Heart left ventricle (tissue), 16 donors: Measurements from ENCODE around the gene PDE11A. TPM values are rescaled to one million over a fixed set of nuclear protein-coding genes. Genes with fewer than 3 reads are reported as not detected.

Experiments used
- ATAC-seq, 4 donors: fragments of 200-7000 bp; cut with Tn5 transposase; one replicate each; pipeline ENCODE4 v1.9.1; 2020 to 2022; ENCODE audit warnings: moderate library complexity in 4 of 4, mild to moderate bottlenecking in 3 of 4, moderate number of reproducible peaks in 1 of 4
- DNase-seq, 5 donors: peaks; one replicate each; pipeline ENCODE4 v3.0.0-alpha.2; 2020
- H3K27ac ChIP-seq, 12 donors: fragments of 200-600 bp; sonication (generic) in 4 of 12; one replicate each; pipeline versions ENCODE4 v1.5.0 to v1.8.0; 2016 to 2022; ENCODE audit warnings: mild to moderate bottlenecking in 2 of 12
- H3K27me3 ChIP-seq, 9 donors: fragments of 200-600 bp; sonication (generic) in 2 of 9; one replicate each; pipeline versions ENCODE4 v1.5.1 to v1.8.0; 2016 to 2022; ENCODE audit warnings: mild to moderate bottlenecking in 3 of 9
- H3K36me3 ChIP-seq, 9 donors: fragments of 200-600 bp; sonication (generic) in 2 of 9; one replicate each; pipeline versions ENCODE4 v1.5.0 to v1.8.0; 2018 to 2022; ENCODE audit warnings: mild to moderate bottlenecking in 2 of 9
- H3K4me1 ChIP-seq, 12 donors: fragments of 200-600 bp; sonication (generic) in 4 of 12; one replicate each; pipeline versions ENCODE4 v1.5.0 to v1.8.0; 2016 to 2022; ENCODE audit warnings: mild to moderate bottlenecking in 3 of 12
- H3K4me3 ChIP-seq, 12 donors: fragments of 200-600 bp; sonication (generic) in 4 of 12; one replicate each; pipeline versions ENCODE4 v1.5.0 to v1.8.0; 2017 to 2022; ENCODE audit warnings: mild to moderate bottlenecking in 9 of 12, moderate library complexity in 4 of 12
- H3K9me3 ChIP-seq, 12 donors: fragments of 200-600 bp; sonication (generic) in 4 of 12; one replicate each; pipeline versions ENCODE4 v1.5.0 to v1.8.0; 2016 to 2022; ENCODE audit warnings: mild to moderate bottlenecking in 1 of 12
- CTCF ChIP-seq, 12 donors: fragments of 200-600 bp; sonication (generic) in 4 of 12; IDR thresholded peaks; one replicate each; pipeline versions ENCODE4 v1.5.0 to v1.8.0; 2018 to 2022; ENCODE audit warnings: antibody characterized with exemption in 12 of 12, mild to moderate bottlenecking in 5 of 12
- POLR2A ChIP-seq, 2 donors: fragments of 450-650 bp; IDR thresholded peaks; one replicate each; pipeline ENCODE4 v1.6.1; 2017; ENCODE audit warnings: antibody characterized with exemption in 2 of 2, mild to moderate bottlenecking in 2 of 2, moderate library complexity in 2 of 2
- WGBS, 4 donors: extraction: QIAGEN DNeasy Blood & Tissue Kit in 2 of 4; methylation state at CpG; one replicate each; pipeline versions ENCODE4 v1.1.5 to v1.1.7; 2013 to 2018; 5-methylcytosine and 5-hydroxymethylcytosine counted together
- intact Hi-C, 10 donors: fragments of 100-400 bp; cut with DNase I; formaldehyde crosslinking; loops; one replicate each; pipeline versions ENCODE4 v1.11.1 to v1.14.2; 2022
- polyA plus RNA-seq, 2 donors: library from polyadenylated mRNA; stranded (reverse); fragments of 200-250 nt; gene quantifications; one replicate each; pipeline ENCODE4 v1.2.3, GENCODE V29; 2013
- total RNA-seq, 9 donors: library from RNA; depleted of rRNA in 2 of 9; stranded (reverse); fragments of >200 nt in 2 of 9; fragmentation: NEBNext Ultra II Directional in 3 of 9; extraction: Animal tissue kit (Norgen Biotek cat#: 25700) in 3 of 9; gene quantifications; one replicate each; pipeline versions ENCODE4 v1.1.0 to v1.2.4, GENCODE V29; 2016 to 2023
- donor health status: ischemic (EF 13 %, LVEDD 7.1; RV severe dilation, severe dysfunction).
- donor health status: healthy with polysubstance abuse.
- donor health status: DM: no; HTN: yes; CAD: no.
- donor health status: DM: no; HTN: no; CAD: no.
- donor health status: ischemic (EF 25% LVEDD 6.9; RV normal size, moderate dysfunction).
- donor health status: ischemic (EF 25% LVEDD 5.7; RV mildly dilated, moderate dysfunction).
- donor health status: healthy.
- donor health status: DM: yes; HTN: yes; CAD: no.
- donor health status: ischemic (EF 35%, LVEDD 5.7; RV mildly dilated, moderate dysfunction).
- donor health status: nonischemic (EF 11% LVEDD 7.7; RV severe dilation, severe dysfunction).
- donor health status: DM: yes; HTN: yes; CAD: no.
- donor health status: PGD.
- donor health status: ischemic (EF 29% LVEDD 5.4; RV normal size, mild dysfunction).
- donor health status: nonischemic (EF 23%, LVEDD 6.1; RV moderate dilation, normal function).

PDE11A gene
- total and polyA plus RNA-seq, 11 donors = 0.24 to 2.9 (median 0.88) TPM

- H3K36me3 ChIP-seq = no peaks in the 10 kb centered on the region
- intact Hi-C loops = loop anchor here in 9 of 10 donors (2.0 to 10.0 kb wide), 6 partner anchors 426 to 601 kb away; no protein-coding TSS in a partner anchor
- peak overlapping the region in 1 of 12 donors; percentile 24 for H3K4me3 ChIP-seq
- ATAC-seq = peak; percentile 49 to 89 (median 86)
- 23 to 35% (median 26%) methylated on average over 14 of the region's 14 CpGs for WGBS, 4 donors
- DNase-seq = peak; percentile 70 to 81 (median 74)
- H3K4me1 ChIP-seq = peaks cover 0 to 15% (median 2%) of the 10 kb centered on the region in 12 donors
- H3K9me3 ChIP-seq = no peaks in the 10 kb centered on the region
- no peaks in the 10 kb centered on the region for H3K27me3 ChIP-seq
- TF ChIP-seq CTCF (IDR thresholded peaks at IDR 0.05) (peak; percentile 74 to 90 (median 82)), POLR2A (IDR thresholded peaks at IDR 0.05) (no peak)
- H3K27ac ChIP-seq = no peak overlapping the region
Observed at GRCh38 chr2:177763531-177764265, 308.9 kb downstream of the PDE11A start.

GRCh38 chr2:177759443-177759842, 313.1 kb downstream of the PDE11A start:
- TF ChIP-seq POLR2A (IDR thresholded peaks at IDR 0.05) (no peak), CTCF (IDR thresholded peaks at IDR 0.05) (no peak)

GRCh38 chr2:177758591-177759371, 313.8 kb downstream of the PDE11A start:
- H3K9me3 ChIP-seq = no peaks in the 10 kb centered on the region
- H3K4me3 ChIP-seq = no peak overlapping the region
- H3K27ac ChIP-seq = no peak overlapping the region
- peaks cover 0 to 28% (median 14%) of the 10 kb centered on the region in 12 donors for H3K4me1 ChIP-seq
- peak in 1 of 4 donors; percentile 36 for ATAC-seq
- no peaks in the 10 kb centered on the region for H3K27me3 ChIP-seq
- intact Hi-C loops = loop anchor here in 8 of 10 donors (2.0 to 10.0 kb wide), 7 partner anchors 271 to 594 kb away; partner anchors contain the start of gene NFE2L2 (in 1 of the 8)
- peak in 2 of 5 donors; percentile 23 to 59 for DNase-seq
- WGBS, 4 donors = 29 to 43% (median 37%) methylated on average over 11 of the region's 11 CpGs
- H3K36me3 ChIP-seq = no peaks in the 10 kb centered on the region
- TF ChIP-seq CTCF (IDR thresholded peaks at IDR 0.05) (peak in 11 of 12 donors; percentile 25 to 68 (median 59)), POLR2A (IDR thresholded peaks at IDR 0.05) (no peak)

More at GRCh38 chr2:177759443-177759842, 313.1 kb downstream of the PDE11A start:
- Histone ChIP-seq H3K9me3 (no peaks in the 10 kb centered on the region), H3K36me3 (no peaks in the 10 kb centered on the region), H3K27me3 (no peaks in the 10 kb centered on the region), H3K4me1 (peaks cover 0 to 23% (median 8%) of the 10 kb centered on the region in 12 donors), H3K4me3 (no peak overlapping the region), H3K27ac (no peak overlapping the region)
- 67 to 71% (median 69%) methylated on average over 3 of the region's 3 CpGs for WGBS, 4 donors
- intact Hi-C loops = loop anchor here in 8 of 10 donors (2.0 to 10.0 kb wide), 7 partner anchors 272 to 595 kb away; partner anchors contain the start of gene NFE2L2 (in 1 of the 8)
- DNase-seq (no peak), ATAC-seq (no peak)
